HG03439 (cell line): ENCODE measurements around the gene PREP.

Source experiments
- ATAC-seq: cut with Tn5 transposase; IDR thresholded peaks from one replicate; pipeline ENCODE4 v1.9.1; 2021; ENCODE audit warnings: mild to moderate bottlenecking, moderate library complexity; ENCODE audit not compliant: unreplicated experiment

PREP gene

GRCh38 chr6:105313211-105313610 lies 89.7 kb downstream of the PREP start:
- no peak for ATAC-seq

- no peak for ATAC-seq
Observed at GRCh38 chr6:105310947-105311346, 91.9 kb downstream of the PREP start.

GRCh38 chr6:105310371-105310770 lies 92.5 kb downstream of the PREP start:
- no peak for ATAC-seq

GRCh38 chr6:105308840-105309239 lies 94.0 kb downstream of the PREP start:
- ATAC-seq: no peak

- ATAC-seq: no peak
Observed at GRCh38 chr6:105305521-105305920, 97.4 kb downstream of the PREP start.

- no peak for ATAC-seq
Observed at GRCh38 chr6:105304825-105305224, 98.1 kb downstream of the PREP start.

GRCh38 chr6:105304366-105304765 lies 98.5 kb downstream of the PREP start:
- no peak for ATAC-seq

GRCh38 chr6:105302617-105303128 lies 100.2 kb downstream of the PREP start:
- ATAC-seq: no peak

GRCh38 chr6:105301756-105302616 lies 100.9 kb downstream of the PREP start:
- ATAC-seq: no peak

GRCh38 chr6:105301072-105301503 lies 101.8 kb downstream of the PREP start:
- ATAC-seq: no peak

GRCh38 chr6:105300090-105300489 lies 102.8 kb downstream of the PREP start:
- ATAC-seq: no peak

GRCh38 chr6:105294129-105294528 lies 108.8 kb downstream of the PREP start:
- no peak for ATAC-seq

- no peak for ATAC-seq
Observed at GRCh38 chr6:105292689-105293339, 110.1 kb downstream of the PREP start.

- no peak for ATAC-seq
Observed at GRCh38 chr6:105291525-105291924, 111.4 kb downstream of the PREP start.

GRCh38 chr6:105282631-105283585 lies 120.0 kb downstream of the PREP start:
- ATAC-seq: no peak

- no peak for ATAC-seq
Observed at GRCh38 chr6:105280033-105280432, 122.8 kb downstream of the PREP start.

- no peak for ATAC-seq
Observed at GRCh38 chr6:105279463-105279862, 123.4 kb downstream of the PREP start.

GRCh38 chr6:105278813-105279212 lies 124.1 kb downstream of the PREP start:
- ATAC-seq: no peak

- ATAC-seq: no peak
Observed at GRCh38 chr6:105278035-105278434, 124.8 kb downstream of the PREP start.

GRCh38 chr6:105276374-105276773 lies 126.5 kb downstream of the PREP start:
- no peak for ATAC-seq

GRCh38 chr6:105275542-105275941 lies 127.3 kb downstream of the PREP start:
- ATAC-seq: no peak
